ENCODE results near the gene ASAP2. TPM values are rescaled to one million over a fixed set of nuclear protein-coding genes. Genes with fewer than 3 reads are reported as not detected.

The ASAP2 gene
- total RNA-seq, 1 donor from 2014 or later = 49.6 TPM

- Mint-ChIP-seq H3K4me1 (ENCODE audit: low read depth, unreplicated experiment) (peaks cover 14% of the 10 kb centered on the region), H3K9me3 (ENCODE audit: unreplicated experiment) (peaks cover 5% of the 10 kb centered on the region), H3K36me3 (ENCODE audit: unreplicated experiment) (no peaks in the 10 kb centered on the region), H3K27me3 (ENCODE audit: unreplicated experiment) (peaks cover 5% of the 10 kb centered on the region), H3K27ac (ENCODE audit: unreplicated experiment) (no peak overlapping the region), H3K4me3 (ENCODE audit: unreplicated experiment) (no peak overlapping the region)
- DNase-seq = no peak
- TF ChIP-seq CTCF (IDR thresholded peaks at IDR 0.05; ENCODE audit: partially characterized antibody, unreplicated experiment) = no peak
Observed at GRCh38 chr2:9211496-9211895, 4.9 kb downstream of the ASAP2 start.

GRCh38 chr2:9212010-9212635 is 5.5 kb downstream of the ASAP2 start:
- no peak for DNase-seq
- Mint-ChIP-seq H3K36me3 (ENCODE audit: unreplicated experiment) (no peaks in the 10 kb centered on the region), H3K27me3 (ENCODE audit: unreplicated experiment) (peaks cover 5% of the 10 kb centered on the region), H3K4me3 (ENCODE audit: unreplicated experiment) (no peak overlapping the region), H3K4me1 (ENCODE audit: low read depth, unreplicated experiment) (peaks cover 14% of the 10 kb centered on the region), H3K9me3 (ENCODE audit: unreplicated experiment) (peaks cover 5% of the 10 kb centered on the region), H3K27ac (ENCODE audit: unreplicated experiment) (no peak overlapping the region)
- no peak for TF ChIP-seq CTCF (IDR thresholded peaks at IDR 0.05; ENCODE audit: partially characterized antibody, unreplicated experiment)

GRCh38 chr2:9212661-9213411 is 6.2 kb downstream of the ASAP2 start:
- Mint-ChIP-seq H3K4me1 (ENCODE audit: low read depth, unreplicated experiment) (peaks cover 14% of the 10 kb centered on the region), H3K27me3 (ENCODE audit: unreplicated experiment) (peaks cover 3% of the 10 kb centered on the region), H3K36me3 (ENCODE audit: unreplicated experiment) (no peaks in the 10 kb centered on the region), H3K27ac (ENCODE audit: unreplicated experiment) (no peak overlapping the region), H3K9me3 (ENCODE audit: unreplicated experiment) (peaks cover 5% of the 10 kb centered on the region), H3K4me3 (ENCODE audit: unreplicated experiment) (no peak overlapping the region)
- TF ChIP-seq CTCF (IDR thresholded peaks at IDR 0.05; ENCODE audit: partially characterized antibody, unreplicated experiment) = no peak
- DNase-seq = no peak

- H3K27ac Mint-ChIP-seq (ENCODE audit: unreplicated experiment) = no peak overlapping the region
- TF ChIP-seq CTCF (IDR thresholded peaks at IDR 0.05; ENCODE audit: partially characterized antibody, unreplicated experiment) = no peak
- no peak overlapping the region for H3K4me3 Mint-ChIP-seq (ENCODE audit: unreplicated experiment)
- DNase-seq = no peak
- no peaks in the 10 kb centered on the region for H3K27me3 Mint-ChIP-seq (ENCODE audit: unreplicated experiment)
- peaks cover 13% of the 10 kb centered on the region for H3K4me1 Mint-ChIP-seq (ENCODE audit: low read depth, unreplicated experiment)
- peaks cover 3% of the 10 kb centered on the region for H3K9me3 Mint-ChIP-seq (ENCODE audit: unreplicated experiment)
- H3K36me3 Mint-ChIP-seq (ENCODE audit: unreplicated experiment) = no peaks in the 10 kb centered on the region
Observed at GRCh38 chr2:9213477-9214051, 7.0 kb downstream of the ASAP2 start.

GRCh38 chr2:9214873-9215272 is 8.3 kb downstream of the ASAP2 start:
- DNase-seq = no peak
- Mint-ChIP-seq H3K27ac (ENCODE audit: unreplicated experiment) (no peak overlapping the region), H3K4me3 (ENCODE audit: unreplicated experiment) (no peak overlapping the region), H3K36me3 (ENCODE audit: unreplicated experiment) (no peaks in the 10 kb centered on the region), H3K9me3 (ENCODE audit: unreplicated experiment) (peaks cover 3% of the 10 kb centered on the region), H3K4me1 (ENCODE audit: low read depth, unreplicated experiment) (peaks cover 12% of the 10 kb centered on the region), H3K27me3 (ENCODE audit: unreplicated experiment) (no peaks in the 10 kb centered on the region)
- no peak for TF ChIP-seq CTCF (IDR thresholded peaks at IDR 0.05; ENCODE audit: partially characterized antibody, unreplicated experiment)
